Nephron (organoid): ENCODE measurements around the gene MRPL2.
A peak's percentile ranks its signal among the peaks of the same experiment; 100 is the strongest.

Source experiments
- H3K27ac Mint-ChIP-seq, 3 experiments: 2 replicates each; pipeline ENCODE4 v1.8.0; 2020; ENCODE audit warnings: mixed read lengths in 3 of 3, mild to moderate bottlenecking in 2 of 3, moderate library complexity in 1 of 3
- H3K27me3 Mint-ChIP-seq: 2 replicates; pipeline ENCODE4 v1.8.0; 2021; ENCODE audit warnings: low read depth, mild to moderate bottlenecking, moderate library complexity, mixed read lengths
- H3K36me3 Mint-ChIP-seq: 2 replicates; pipeline ENCODE4 v1.8.0; 2020; ENCODE audit warnings: low read depth, mixed read lengths
- H3K4me1 Mint-ChIP-seq: 2 replicates; pipeline ENCODE4 v1.8.0; 2020; ENCODE audit warnings: mixed read lengths
- H3K4me3 Mint-ChIP-seq, 3 experiments: 2 replicates each; pipeline ENCODE4 v1.8.0; 2020; ENCODE audit warnings: mild to moderate bottlenecking in 3 of 3, mixed read lengths in 3 of 3, moderate library complexity in 2 of 3
- H3K9me3 Mint-ChIP-seq: 2 replicates; pipeline ENCODE4 v1.8.0; 2020; ENCODE audit warnings: mixed read lengths
- CTCF ChIP-seq, 3 experiments: fragments of 200-600 bp; sonication (generic); IDR thresholded peaks; one replicate each; pipeline ENCODE4 v1.5.0; 2021; ENCODE audit warnings: antibody characterized with exemption in 3 of 3; ENCODE audit not compliant: unreplicated experiment in 3 of 3

Gene MRPL2

GRCh38 chr6:43059168-43060033, at the start of gene MRPL2, which contains the start of gene KLC4:
TSS of gene MRPL2 (minus strand) at chr6:43059434. CDS start at chr6:43059381, 53 bp downstream.
TSS of gene KLC4 (plus strand) at chr6:43059631. CDS start at chr6:43061336, 1,705 bp downstream.
- Mint-ChIP-seq H3K27me3 (no peaks in the 10 kb centered on the region), H3K9me3 (no peaks in the 10 kb centered on the region), H3K4me1 (peaks cover 38% of the 10 kb centered on the region), H3K27ac (peak within 1 kb of the TSS; percentile 97 to 100 (median 99)), H3K36me3 (peaks cover 45% of the 10 kb centered on the region), H3K4me3 (peak within 1 kb of the TSS; percentile 96 to 97 (median 96))
- no peak for TF ChIP-seq CTCF (IDR thresholded peaks at IDR 0.05; ENCODE audit: unreplicated experiment in 3 of 3)

GRCh38 chr6:43107344-43108062, 48.3 kb upstream of the MRPL2 start:
- no peak for TF ChIP-seq CTCF (IDR thresholded peaks at IDR 0.05; ENCODE audit: unreplicated experiment in 3 of 3)
- Mint-ChIP-seq H3K9me3 (no peaks in the 10 kb centered on the region), H3K36me3 (peaks cover 20% of the 10 kb centered on the region), H3K4me3 (no peak overlapping the region), H3K27me3 (no peaks in the 10 kb centered on the region), H3K4me1 (peaks cover 22% of the 10 kb centered on the region), H3K27ac (peak overlapping the region in 2 of 3 experiments; percentile 26 to 63)

- Mint-ChIP-seq H3K27ac (no peak overlapping the region), H3K4me1 (peaks cover 11% of the 10 kb centered on the region)
Measured at GRCh38 chr6:43105538-43106222, 46.4 kb upstream of the MRPL2 start.

GRCh38 chr6:43103253-43103876, 44.1 kb upstream of the MRPL2 start:
- TF ChIP-seq CTCF (IDR thresholded peaks at IDR 0.05; ENCODE audit: unreplicated experiment in 3 of 3), result no peak
- Mint-ChIP-seq H3K9me3 (no peaks in the 10 kb centered on the region), H3K4me3 (no peak overlapping the region), H3K27me3 (no peaks in the 10 kb centered on the region), H3K36me3 (peaks cover 20% of the 10 kb centered on the region), H3K27ac (peak overlapping the region; percentile 21 to 42 (median 41)), H3K4me1 (peaks cover 12% of the 10 kb centered on the region)

More at GRCh38 chr6:43105538-43106222, 46.4 kb upstream of the MRPL2 start:
- Mint-ChIP-seq H3K9me3 (no peaks in the 10 kb centered on the region), H3K27me3 (no peaks in the 10 kb centered on the region), H3K4me3 (no peak overlapping the region), H3K36me3 (peaks cover 20% of the 10 kb centered on the region)
- no peak for TF ChIP-seq CTCF (IDR thresholded peaks at IDR 0.05; ENCODE audit: unreplicated experiment in 3 of 3)

GRCh38 chr6:43101497-43101896, 42.3 kb upstream of the MRPL2 start:
- peaks cover 13% of the 10 kb centered on the region for H3K36me3 Mint-ChIP-seq
- peak overlapping the region; percentile 54 to 72 (median 55) for H3K27ac Mint-ChIP-seq
- peaks cover 31% of the 10 kb centered on the region for H3K4me1 Mint-ChIP-seq
- H3K27me3 Mint-ChIP-seq, result no peaks in the 10 kb centered on the region
- TF ChIP-seq CTCF (IDR thresholded peaks at IDR 0.05; ENCODE audit: unreplicated experiment in 3 of 3), result no peak
- no peak overlapping the region for H3K4me3 Mint-ChIP-seq
- no peaks in the 10 kb centered on the region for H3K9me3 Mint-ChIP-seq
